HCT116 (cell line): ENCODE measurements around the gene KLK7. TPM values are rescaled to one million over a fixed set of nuclear protein-coding genes. Genes with fewer than 3 reads are reported as not detected.

Source experiments
- ATAC-seq: fragments of 200-7000 bp; cut with Tn5 transposase; 2 replicates; pipeline ENCODE4 v1.9.1; 2020; ENCODE audit warnings: mild to moderate bottlenecking, moderate library complexity
- BruUV-seq: library from RNA; stranded (reverse); fragments of 400-500 nt; replicated peaks from 2 replicates; lab custom pipeline; 2021; lab: Mats Ljungman, UMichigan
- CTCF ChIA-PET: fragments of 300-600 bp; sonication (Branson Sonifier 250); formaldehyde crosslinking; loops from one replicate; lab custom pipeline; 2021; ENCODE audit warnings: antibody characterized with exemption; lab: Charles Lee
- POLR2A ChIA-PET: fragments of 300-600, 350-600 bp; sonication (Branson Sonifier 250); formaldehyde crosslinking; loops from one replicate; lab custom pipeline; 2021; ENCODE audit warnings: antibody characterized with exemption; lab: Charles Lee
- RAD21 ChIA-PET, 2 experiments: fragments of 300-600 bp; sonication (Branson Sonifier 250); formaldehyde crosslinking; loops; one replicate each; lab custom pipeline; 2023; ENCODE audit warnings: low total read pairs in 2 of 2; ENCODE audit not compliant: uncharacterized antibody in 2 of 2, unreplicated experiment in 2 of 2, low non-redundant PET in 1 of 2; lab: Charles Lee
- DNase-seq: peaks from one replicate; pipeline ENCODE4 v3.0.0-alpha.2; 2010; ENCODE audit warnings: low read depth, low spot score
- H2AFZ ChIP-seq: fragments of 200-600 bp; shearing (Covaris generic), sonication (generic); 2 replicates; pipeline ENCODE4 v1.6.1; 2017; ENCODE audit warnings: low read depth, mixed run types, mixed read lengths, antibody characterized with exemption, low read length; ENCODE audit not compliant: poor library complexity, severe bottlenecking
- H3K27ac ChIP-seq: 2 replicates; pipeline ENCODE4 v1.5.1; 2012; ENCODE audit warnings: low read depth, low read length
- H3K27me3 ChIP-seq: fragments of 200-600 bp; sonication (generic); 2 replicates; pipeline ENCODE4 v1.6.1; 2016; ENCODE audit warnings: mixed run types, low read length, mixed read lengths; ENCODE audit not compliant: insufficient read depth
- H3K36me3 ChIP-seq, 2 experiments: fragments of 200-500 bp in 1 of 2; fragments of 200-600 bp in 1 of 2; sonication (Bioruptor generic) in 1 of 2; sonication (generic) in 1 of 2; 2 replicates each; pipeline versions ENCODE4 v1.5.1 to v1.6.1; 2014 to 2016; ENCODE audit warnings: low read length in 2 of 2, inconsistent platforms in 1 of 2, mixed read lengths in 1 of 2, mixed run types in 1 of 2; ENCODE audit not compliant: insufficient read depth in 2 of 2, control insufficient read depth in 1 of 2
- H3K4me1 ChIP-seq, 2 experiments: fragments of 200-600 bp in 1 of 2; sonication (generic) in 1 of 2; 2 replicates each; pipeline versions ENCODE4 v1.5.1 to v1.6.1; 2012 to 2017; ENCODE audit warnings: low read length in 2 of 2, inconsistent platforms in 1 of 2, mild to moderate bottlenecking in 1 of 2, mixed read lengths in 1 of 2, mixed run types in 1 of 2, moderate library complexity in 1 of 2; ENCODE audit not compliant: insufficient read depth in 2 of 2, control insufficient read depth in 1 of 2
- H3K4me2 ChIP-seq: fragments of 200-600 bp; sonication (generic); 2 replicates; pipeline ENCODE4 v1.6.1; 2017; ENCODE audit warnings: mixed run types, low read length, mixed read lengths
- H3K4me3 ChIP-seq, 2 experiments: fragments of 200-600 bp in 1 of 2; sonication (generic) in 1 of 2; replicated peaks in 1 of 2; 2 replicates each; pipeline ENCODE4 v1.5.1; 2011 to 2016; ENCODE audit warnings: low read length in 2 of 2, control low read depth in 1 of 2, low read depth in 1 of 2, mild to moderate bottlenecking in 1 of 2, mixed read lengths in 1 of 2, mixed run types in 1 of 2
- H3K79me2 ChIP-seq: fragments of 200-600 bp; sonication (generic); 2 replicates; pipeline ENCODE4 v1.6.1; 2017; ENCODE audit warnings: mild to moderate bottlenecking, mixed run types, low read length, moderate library complexity, mixed read lengths; ENCODE audit not compliant: insufficient read depth
- H3K9ac ChIP-seq: fragments of 200-600 bp; sonication (generic); 2 replicates; pipeline ENCODE4 v1.6.1; 2016; ENCODE audit warnings: low read length, mixed read lengths
- H3K9me2 ChIP-seq: fragments of 200-600 bp; sonication (generic), shearing (Covaris generic); 2 replicates; pipeline ENCODE4 v1.6.1; 2017; ENCODE audit warnings: mixed run types, mild to moderate bottlenecking, moderate library complexity; ENCODE audit not compliant: insufficient read depth
- H3K9me3 ChIP-seq, 2 experiments: fragments of 200-500 bp in 1 of 2; fragments of 200-600 bp in 1 of 2; sonication (Bioruptor generic) in 1 of 2; sonication (generic) in 1 of 2; 2 replicates each; pipeline ENCODE4 v1.6.1; 2014 to 2017; ENCODE audit warnings: low read length in 2 of 2, mixed read lengths in 2 of 2, inconsistent platforms in 1 of 2, low read depth in 1 of 2, mild to moderate bottlenecking in 1 of 2, mixed run types in 1 of 2, moderate library complexity in 1 of 2; ENCODE audit not compliant: control insufficient read depth in 1 of 2, insufficient read depth in 1 of 2
- H4K20me1 ChIP-seq: fragments of 200-600 bp; sonication (generic), shearing (Covaris generic); 2 replicates; pipeline ENCODE4 v1.6.1; 2017; ENCODE audit warnings: mixed run types, mild to moderate bottlenecking, moderate library complexity; ENCODE audit not compliant: insufficient read depth
- ATF3 ChIP-seq: IDR thresholded peaks from 2 replicates; pipeline ENCODE4 v1.6.1; 2012
- CBX3 ChIP-seq: IDR thresholded peaks from 2 replicates; pipeline ENCODE4 v1.6.1; 2012; ENCODE audit warnings: low read depth
- CEBPB ChIP-seq: IDR thresholded peaks from 2 replicates; pipeline ENCODE4 v1.6.1; 2012; ENCODE audit warnings: low read depth
- CTCF ChIP-seq, 3 experiments: fragments of 200-600 bp in 1 of 3; sonication (generic) in 1 of 3; IDR thresholded peaks in 2 of 3; conservative IDR thresholded peaks in 1 of 3; 2 replicates each; pipeline ENCODE4 v1.5.1; 2012 to 2017; ENCODE audit warnings: low read depth in 2 of 3, low read length in 2 of 3, antibody characterized with exemption in 1 of 3, borderline replicate concordance in 1 of 3, control low read depth in 1 of 3, mild to moderate bottlenecking in 1 of 3, mixed read lengths in 1 of 3, mixed run types in 1 of 3, moderate library complexity in 1 of 3; ENCODE audit not compliant: insufficient read depth in 1 of 3
- EGR1 ChIP-seq: IDR thresholded peaks from 2 replicates; pipeline ENCODE4 v1.6.1; 2012; ENCODE audit warnings: low read depth
- ELF1 ChIP-seq: IDR thresholded peaks from 2 replicates; pipeline ENCODE4 v1.6.1; 2012; ENCODE audit warnings: low read depth, borderline replicate concordance
- EZH2 ChIP-seq: fragments of 200-600 bp; sonication (generic); IDR thresholded peaks from 2 replicates; pipeline ENCODE4 v1.6.1; 2017; ENCODE audit warnings: antibody characterized with exemption, mixed run types
- EZH2phosphoT487 ChIP-seq: fragments of 200-600 bp; IDR thresholded peaks from 2 replicates; pipeline ENCODE4 v1.6.1; 2018; ENCODE audit warnings: antibody characterized with exemption, borderline replicate concordance
- FOSL1 ChIP-seq: IDR thresholded peaks from 2 replicates; pipeline ENCODE4 v1.6.1; 2012; ENCODE audit warnings: low read depth
- JUND ChIP-seq: IDR thresholded peaks from 2 replicates; pipeline ENCODE4 v1.6.1; 2012
- MAX ChIP-seq: IDR thresholded peaks from 2 replicates; pipeline ENCODE4 v1.6.1; 2012
- POLR2A ChIP-seq: IDR thresholded peaks from 2 replicates; pipeline ENCODE4 v1.7.0; 2011; ENCODE audit warnings: borderline replicate concordance; ENCODE audit not compliant: insufficient read depth, insufficient read length; ENCODE audit errors: extremely low read depth
- POLR2AphosphoS5 ChIP-seq: IDR thresholded peaks from 2 replicates; pipeline ENCODE4 v1.6.1; 2011; ENCODE audit warnings: mild to moderate bottlenecking, low read depth, low read length, moderate library complexity
- RAD21 ChIP-seq: IDR thresholded peaks from 2 replicates; pipeline ENCODE4 v1.6.1; 2012; ENCODE audit warnings: low read depth, mild to moderate bottlenecking
- REST ChIP-seq: IDR thresholded peaks from 2 replicates; pipeline ENCODE4 v1.6.1; 2012; ENCODE audit warnings: low read depth
- SIN3A ChIP-seq: IDR thresholded peaks from 2 replicates; pipeline ENCODE4 v1.6.1; 2012; ENCODE audit warnings: low read depth
- SP1 ChIP-seq: IDR thresholded peaks from 2 replicates; pipeline ENCODE4 v1.6.1; 2012; ENCODE audit warnings: low read depth
- SRF ChIP-seq: IDR thresholded peaks from 2 replicates; pipeline ENCODE4 v1.6.1; 2012; ENCODE audit warnings: low read depth
- TCF7L2 ChIP-seq: IDR thresholded peaks from 2 replicates; pipeline ENCODE4 v1.7.0; 2011; ENCODE audit warnings: borderline replicate concordance, inconsistent platforms; ENCODE audit not compliant: insufficient read depth, insufficient read length; ENCODE audit errors: extremely low read depth
- YY1 ChIP-seq: IDR thresholded peaks from 2 replicates; pipeline ENCODE4 v1.6.1; 2011; ENCODE audit warnings: low read length, low read depth, moderate library complexity, mild to moderate bottlenecking; ENCODE audit not compliant: insufficient replicate concordance; ENCODE audit errors: extremely low read depth
- ZFX ChIP-seq: fragments of 450-650 bp; IDR thresholded peaks from 2 replicates; pipeline ENCODE4 v1.6.1; 2017
- ZNF274 ChIP-seq: fragments of 200-500 bp; sonication (Bioruptor generic); IDR thresholded peaks from 2 replicates; pipeline ENCODE4 v1.6.1; 2014; ENCODE audit warnings: mild to moderate bottlenecking, low read depth, low read length, inconsistent platforms
- intact Hi-C: fragments of 100-400 bp; cut with micrococcal nuclease; formaldehyde crosslinking; loops from 2 replicates; pipeline ENCODE4 v1.10.0; 2022
- total RNA-seq: library from RNA; stranded (reverse); gene quantifications from one replicate; pipeline ENCODE4 v1.2.1, GENCODE V29; 2021; ENCODE audit not compliant: unreplicated experiment

KLK7 gene
- total RNA-seq, 1 experiment from 2014 or later = 30.5 TPM

GRCh38 chr19:50977626-50978025, 6.1 kb downstream of the KLK7 start:
- no peaks in the 10 kb centered on the region for H3K27me3 ChIP-seq
- POLR2A ChIA-PET = interaction anchor here (0.9 kb wide), 1 partner anchor 15 kb away, joined by 3 read pairs; no protein-coding TSS in a partner anchor
- RAD21 ChIA-PET = interaction anchor here in 1 of 2 experiments (0.7 kb wide), 1 partner anchor 39 kb away, joined by 3 read pairs; no protein-coding TSS in a partner anchor
- H2AFZ ChIP-seq = no peak overlapping the region
- no peaks in the 10 kb centered on the region for H3K9me2 ChIP-seq
- H3K4me2 ChIP-seq = peak overlapping the region; percentile 35
- no peaks in the 10 kb centered on the region for H3K79me2 ChIP-seq
- peaks cover 38 to 85% of the 10 kb centered on the region in 2 experiments for H3K4me1 ChIP-seq
- no peaks in the 10 kb centered on the region for H3K36me3 ChIP-seq
- H3K9me3 ChIP-seq = no peaks in the 10 kb centered on the region
- ATAC-seq = peak; percentile 39
- no peaks in the 10 kb centered on the region for H4K20me1 ChIP-seq
- no peak overlapping the region for H3K9ac ChIP-seq
- no TSS peak for BruUV-seq
- H3K4me3 ChIP-seq = no peak overlapping the region
- intact Hi-C loops = no loop called here
- no peak overlapping the region for H3K27ac ChIP-seq
- CTCF ChIA-PET = no interaction called here
- TF ChIP-seq ZNF274 = no peak
- TF ChIP-seq JUND = 0 out of 2 replicates have a peak, but pooled peaks have one; percentile 9
- TF ChIP-seq CBX3 = 0 out of 2 replicates have a peak, but pooled peaks have one; percentile 19
- TF ChIP-seq MAX = no peak
- no peak for TF ChIP-seq SRF
- no peak for TF ChIP-seq REST
- TF ChIP-seq RAD21 = no peak
- TF ChIP-seq TCF7L2 = no peak
- TF ChIP-seq EGR1 = no peak
- no peak for TF ChIP-seq POLR2A
- TF ChIP-seq EZH2 = no peak
- TF ChIP-seq CEBPB = no peak
- no peak for TF ChIP-seq CTCF (IDR thresholded peaks at IDR 0.05 in 2 of 3, conservative IDR thresholded peaks at IDR 0.05 in 1 of 3; ENCODE audit: borderline replicate concordance in 1 of 3, insufficient read depth in 1 of 3, low read depth in 2 of 3, low read length in 2 of 3)
- no peak for TF ChIP-seq POLR2AphosphoS5
- TF ChIP-seq EZH2phosphoT487 = no peak
- TF ChIP-seq SP1 = 0 out of 2 replicates have a peak, but pooled peaks have one; percentile 26
- TF ChIP-seq FOSL1 = no peak
- no peak for TF ChIP-seq ELF1
- no peak for TF ChIP-seq ZFX
- TF ChIP-seq YY1 = no peak
- TF ChIP-seq ATF3 = no peak
- TF ChIP-seq SIN3A = no peak
- DNase-seq = peak; percentile 45
